Fibroblast of lung (primary cell): ENCODE results near the gene DHODH.

Experiments used
- EZH2 ChIP-seq: IDR thresholded peaks from 2 replicates; pipeline ENCODE4 v1.5.1; 2012; ENCODE audit warnings: low read length, control low read depth, mild to moderate bottlenecking; ENCODE audit errors: missing control alignments
- TF ChIP-seq, protein P1 (sequence below), 2 donors: IDR thresholded peaks in 1 of 2; conservative IDR thresholded peaks in 1 of 2; 1 replicate in 1 of 2; 2 replicates in 1 of 2; pipeline ENCODE4 v1.5.1; 2011 to 2012; ENCODE audit warnings: low read length in 2 of 2, control low read depth in 1 of 2, inconsistent platforms in 1 of 2, low read depth in 1 of 2, mild to moderate bottlenecking in 1 of 2

DNA sequence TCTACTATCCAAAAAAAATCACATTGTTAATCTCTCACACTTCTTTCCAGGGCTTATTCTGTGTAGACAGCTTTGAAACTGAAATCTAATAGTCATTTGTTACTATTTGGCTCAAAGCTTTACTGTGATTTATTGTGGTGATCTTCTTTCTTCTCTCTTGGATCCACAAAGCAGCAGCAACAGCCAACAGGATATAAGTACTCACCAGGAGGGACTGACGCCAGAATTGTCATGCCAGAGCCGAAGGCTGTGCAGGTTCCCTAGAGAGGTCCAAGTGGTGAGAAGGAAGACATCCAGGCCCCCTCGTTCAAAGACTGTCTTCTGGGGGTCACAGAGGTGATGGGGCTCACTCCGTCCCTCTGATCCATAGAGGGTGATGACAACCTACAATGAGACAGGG lies 41.6 kb upstream of the DHODH start:
- TF ChIP-seq, protein P1, sequence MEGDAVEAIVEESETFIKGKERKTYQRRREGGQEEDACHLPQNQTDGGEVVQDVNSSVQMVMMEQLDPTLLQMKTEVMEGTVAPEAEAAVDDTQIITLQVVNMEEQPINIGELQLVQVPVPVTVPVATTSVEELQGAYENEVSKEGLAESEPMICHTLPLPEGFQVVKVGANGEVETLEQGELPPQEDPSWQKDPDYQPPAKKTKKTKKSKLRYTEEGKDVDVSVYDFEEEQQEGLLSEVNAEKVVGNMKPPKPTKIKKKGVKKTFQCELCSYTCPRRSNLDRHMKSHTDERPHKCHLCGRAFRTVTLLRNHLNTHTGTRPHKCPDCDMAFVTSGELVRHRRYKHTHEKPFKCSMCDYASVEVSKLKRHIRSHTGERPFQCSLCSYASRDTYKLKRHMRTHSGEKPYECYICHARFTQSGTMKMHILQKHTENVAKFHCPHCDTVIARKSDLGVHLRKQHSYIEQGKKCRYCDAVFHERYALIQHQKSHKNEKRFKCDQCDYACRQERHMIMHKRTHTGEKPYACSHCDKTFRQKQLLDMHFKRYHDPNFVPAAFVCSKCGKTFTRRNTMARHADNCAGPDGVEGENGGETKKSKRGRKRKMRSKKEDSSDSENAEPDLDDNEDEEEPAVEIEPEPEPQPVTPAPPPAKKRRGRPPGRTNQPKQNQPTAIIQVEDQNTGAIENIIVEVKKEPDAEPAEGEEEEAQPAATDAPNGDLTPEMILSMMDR (conservative IDR thresholded peaks at IDR 0.05 in 1 of 2, IDR thresholded peaks at IDR 0.05 in 1 of 2; ENCODE audit: low read depth in 1 of 2, low read length in 2 of 2): no peak
- no peak for TF ChIP-seq EZH2
